ENCODE results near the gene MRPL51. TPM values are rescaled to one million over a fixed set of nuclear protein-coding genes. Genes with fewer than 3 reads are reported as not detected.

The MRPL51 gene
- total and polyA plus RNA-seq, 10 of the 15 experiments (the other 5 are each of a cell fraction or from before 2014, with no cell fraction given): 137 to 1,202 (median 267) TPM

DNA sequence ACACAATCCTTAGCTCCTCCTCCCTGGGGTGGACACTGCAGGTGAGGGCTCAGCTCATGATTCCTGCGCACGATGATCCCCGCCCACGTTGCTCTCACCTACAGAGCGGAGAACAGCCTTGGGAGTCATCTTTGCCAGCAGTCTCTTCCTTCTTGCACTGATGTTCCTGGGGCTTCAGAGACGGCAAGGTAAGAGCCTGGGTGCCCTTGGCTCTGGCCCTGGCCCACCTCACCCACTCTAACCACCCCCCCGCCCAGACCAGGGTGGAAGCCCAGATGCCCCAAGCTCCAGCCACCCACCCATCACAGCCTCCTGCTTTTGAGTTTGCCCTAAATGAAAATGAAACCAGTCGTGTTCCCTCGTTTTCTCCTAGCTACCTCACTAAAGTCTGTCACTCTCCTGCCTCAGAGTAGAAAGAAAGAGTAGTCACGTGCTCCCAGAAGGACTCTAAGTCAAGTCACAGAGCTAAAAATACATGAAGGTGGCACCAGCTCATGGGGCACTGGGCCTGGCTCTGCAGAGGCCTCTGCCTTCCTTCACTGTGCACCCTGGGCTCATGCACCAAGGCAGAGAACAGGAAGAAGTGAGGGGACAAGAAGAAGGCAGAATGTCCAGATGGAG is 32.2 kb downstream of the MRPL51 start (continued):
- TF ChIP-seq, protein P1, sequence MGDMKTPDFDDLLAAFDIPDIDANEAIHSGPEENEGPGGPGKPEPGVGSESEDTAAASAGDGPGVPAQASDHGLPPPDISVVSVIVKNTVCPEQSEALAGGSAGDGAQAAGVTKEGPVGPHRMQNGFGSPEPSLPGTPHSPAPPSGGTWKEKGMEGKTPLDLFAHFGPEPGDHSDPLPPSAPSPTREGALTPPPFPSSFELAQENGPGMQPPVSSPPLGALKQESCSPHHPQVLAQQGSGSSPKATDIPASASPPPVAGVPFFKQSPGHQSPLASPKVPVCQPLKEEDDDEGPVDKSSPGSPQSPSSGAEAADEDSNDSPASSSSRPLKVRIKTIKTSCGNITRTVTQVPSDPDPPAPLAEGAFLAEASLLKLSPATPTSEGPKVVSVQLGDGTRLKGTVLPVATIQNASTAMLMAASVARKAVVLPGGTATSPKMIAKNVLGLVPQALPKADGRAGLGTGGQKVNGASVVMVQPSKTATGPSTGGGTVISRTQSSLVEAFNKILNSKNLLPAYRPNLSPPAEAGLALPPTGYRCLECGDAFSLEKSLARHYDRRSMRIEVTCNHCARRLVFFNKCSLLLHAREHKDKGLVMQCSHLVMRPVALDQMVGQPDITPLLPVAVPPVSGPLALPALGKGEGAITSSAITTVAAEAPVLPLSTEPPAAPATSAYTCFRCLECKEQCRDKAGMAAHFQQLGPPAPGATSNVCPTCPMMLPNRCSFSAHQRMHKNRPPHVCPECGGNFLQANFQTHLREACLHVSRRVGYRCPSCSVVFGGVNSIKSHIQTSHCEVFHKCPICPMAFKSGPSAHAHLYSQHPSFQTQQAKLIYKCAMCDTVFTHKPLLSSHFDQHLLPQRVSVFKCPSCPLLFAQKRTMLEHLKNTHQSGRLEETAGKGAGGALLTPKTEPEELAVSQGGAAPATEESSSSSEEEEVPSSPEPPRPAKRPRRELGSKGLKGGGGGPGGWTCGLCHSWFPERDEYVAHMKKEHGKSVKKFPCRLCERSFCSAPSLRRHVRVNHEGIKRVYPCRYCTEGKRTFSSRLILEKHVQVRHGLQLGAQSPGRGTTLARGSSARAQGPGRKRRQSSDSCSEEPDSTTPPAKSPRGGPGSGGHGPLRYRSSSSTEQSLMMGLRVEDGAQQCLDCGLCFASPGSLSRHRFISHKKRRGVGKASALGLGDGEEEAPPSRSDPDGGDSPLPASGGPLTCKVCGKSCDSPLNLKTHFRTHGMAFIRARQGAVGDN (IDR thresholded peaks at IDR 0.05): peak; percentile 49; the same call in 1 of the 2 replicates
- TF ChIP-seq HDGF (IDR thresholded peaks at IDR 0.05) (no peak), MXI1 (IDR thresholded peaks at IDR 0.05; ENCODE audit: low read depth, low read length) (no peak), POLR2AphosphoS5 (IDR thresholded peaks at IDR 0.05; ENCODE audit: low read length) (no peak), RAD51 (IDR thresholded peaks at IDR 0.05) (peak; percentile 78), STAT1 (conservative IDR thresholded peaks at IDR 0.05) (no peak), PML (IDR thresholded peaks at IDR 0.05; ENCODE audit: low read length) (peak; percentile 44; the same call in 1 of the 2 replicates), RFX5 (IDR thresholded peaks at IDR 0.05; ENCODE audit: low read depth, low read length) (no peak), KDM1A (IDR thresholded peaks at IDR 0.05; ENCODE audit: borderline replicate concordance) (no peak), HCFC1 (IDR thresholded peaks at IDR 0.05; ENCODE audit: low read length) (no peak), SP1 (IDR thresholded peaks at IDR 0.05; ENCODE audit: low read depth, low read length) (no peak), MAX (IDR thresholded peaks at IDR 0.05; ENCODE audit: low read depth, low read length) (no peak), ETV6 (conservative IDR thresholded peaks at IDR 0.05 in 1 of 2, IDR thresholded peaks at IDR 0.05 in 1 of 2; ENCODE audit: borderline replicate concordance in 1 of 2, low read depth in 1 of 2) (no peak)
- TF ChIP-seq, protein P2, sequence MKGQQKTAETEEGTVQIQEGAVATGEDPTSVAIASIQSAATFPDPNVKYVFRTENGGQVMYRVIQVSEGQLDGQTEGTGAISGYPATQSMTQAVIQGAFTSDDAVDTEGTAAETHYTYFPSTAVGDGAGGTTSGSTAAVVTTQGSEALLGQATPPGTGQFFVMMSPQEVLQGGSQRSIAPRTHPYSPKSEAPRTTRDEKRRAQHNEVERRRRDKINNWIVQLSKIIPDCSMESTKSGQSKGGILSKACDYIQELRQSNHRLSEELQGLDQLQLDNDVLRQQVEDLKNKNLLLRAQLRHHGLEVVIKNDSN (IDR thresholded peaks at IDR 0.05; ENCODE audit: borderline replicate concordance, extremely low read length, insufficient read depth, low read depth, low read length): peak; percentile 31
- TF ChIP-seq, protein P3, sequence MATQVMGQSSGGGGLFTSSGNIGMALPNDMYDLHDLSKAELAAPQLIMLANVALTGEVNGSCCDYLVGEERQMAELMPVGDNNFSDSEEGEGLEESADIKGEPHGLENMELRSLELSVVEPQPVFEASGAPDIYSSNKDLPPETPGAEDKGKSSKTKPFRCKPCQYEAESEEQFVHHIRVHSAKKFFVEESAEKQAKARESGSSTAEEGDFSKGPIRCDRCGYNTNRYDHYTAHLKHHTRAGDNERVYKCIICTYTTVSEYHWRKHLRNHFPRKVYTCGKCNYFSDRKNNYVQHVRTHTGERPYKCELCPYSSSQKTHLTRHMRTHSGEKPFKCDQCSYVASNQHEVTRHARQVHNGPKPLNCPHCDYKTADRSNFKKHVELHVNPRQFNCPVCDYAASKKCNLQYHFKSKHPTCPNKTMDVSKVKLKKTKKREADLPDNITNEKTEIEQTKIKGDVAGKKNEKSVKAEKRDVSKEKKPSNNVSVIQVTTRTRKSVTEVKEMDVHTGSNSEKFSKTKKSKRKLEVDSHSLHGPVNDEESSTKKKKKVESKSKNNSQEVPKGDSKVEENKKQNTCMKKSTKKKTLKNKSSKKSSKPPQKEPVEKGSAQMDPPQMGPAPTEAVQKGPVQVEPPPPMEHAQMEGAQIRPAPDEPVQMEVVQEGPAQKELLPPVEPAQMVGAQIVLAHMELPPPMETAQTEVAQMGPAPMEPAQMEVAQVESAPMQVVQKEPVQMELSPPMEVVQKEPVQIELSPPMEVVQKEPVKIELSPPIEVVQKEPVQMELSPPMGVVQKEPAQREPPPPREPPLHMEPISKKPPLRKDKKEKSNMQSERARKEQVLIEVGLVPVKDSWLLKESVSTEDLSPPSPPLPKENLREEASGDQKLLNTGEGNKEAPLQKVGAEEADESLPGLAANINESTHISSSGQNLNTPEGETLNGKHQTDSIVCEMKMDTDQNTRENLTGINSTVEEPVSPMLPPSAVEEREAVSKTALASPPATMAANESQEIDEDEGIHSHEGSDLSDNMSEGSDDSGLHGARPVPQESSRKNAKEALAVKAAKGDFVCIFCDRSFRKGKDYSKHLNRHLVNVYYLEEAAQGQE (IDR thresholded peaks at IDR 0.05; ENCODE audit: low read depth, low read length): no peak

Measured in GM12878 (cell line).